B cell (primary cell): ENCODE data around the gene MICAL3.

Experiments
- CTCF ChIP-seq: fragments of 200-600 bp; IDR thresholded peaks from one replicate; pipeline ENCODE4 v1.8.0; 2022; ENCODE audit warnings: antibody characterized with exemption, mild to moderate bottlenecking
- EZH2 ChIP-seq: IDR thresholded peaks from 2 replicates; pipeline ENCODE4 v1.6.1; 2012; ENCODE audit warnings: borderline replicate concordance, low read depth, mild to moderate bottlenecking, moderate library complexity, low read length; ENCODE audit not compliant: insufficient read depth, poor library complexity, severe bottlenecking

- TF ChIP-seq EZH2: no peak
- TF ChIP-seq CTCF: no peak
Observed at GRCh38 chr22:17998913-17999312, 25.4 kb downstream of the MICAL3 start.
